Suprapubic skin (tissue), 3 donors: Measurements from ENCODE around the gene CGB5.
"Not testable (repeated sequence)": the region's sequence is repeated elsewhere in the genome, so short reads cannot be mapped to it uniquely, and the experiment has no call there.

ENCODE experiments used
- POLR2A ChIP-seq, 2 donors: fragments of 450-650 bp; IDR thresholded peaks; one replicate each; pipeline ENCODE4 v1.6.1; 2017; ENCODE audit warnings: antibody characterized with exemption in 2 of 2, mild to moderate bottlenecking in 2 of 2, moderate library complexity in 2 of 2
- TF ChIP-seq, protein P1 (sequence below), 2 donors: fragments of 200-600 bp in 1 of 2; fragments of 450-650 bp in 1 of 2; sonication (generic) in 1 of 2; IDR thresholded peaks; one replicate each; pipeline ENCODE4 v1.5.1; 2016 to 2019; ENCODE audit warnings: antibody characterized with exemption in 2 of 2, mild to moderate bottlenecking in 1 of 2, moderate library complexity in 1 of 2

- TF ChIP-seq, protein P1, sequence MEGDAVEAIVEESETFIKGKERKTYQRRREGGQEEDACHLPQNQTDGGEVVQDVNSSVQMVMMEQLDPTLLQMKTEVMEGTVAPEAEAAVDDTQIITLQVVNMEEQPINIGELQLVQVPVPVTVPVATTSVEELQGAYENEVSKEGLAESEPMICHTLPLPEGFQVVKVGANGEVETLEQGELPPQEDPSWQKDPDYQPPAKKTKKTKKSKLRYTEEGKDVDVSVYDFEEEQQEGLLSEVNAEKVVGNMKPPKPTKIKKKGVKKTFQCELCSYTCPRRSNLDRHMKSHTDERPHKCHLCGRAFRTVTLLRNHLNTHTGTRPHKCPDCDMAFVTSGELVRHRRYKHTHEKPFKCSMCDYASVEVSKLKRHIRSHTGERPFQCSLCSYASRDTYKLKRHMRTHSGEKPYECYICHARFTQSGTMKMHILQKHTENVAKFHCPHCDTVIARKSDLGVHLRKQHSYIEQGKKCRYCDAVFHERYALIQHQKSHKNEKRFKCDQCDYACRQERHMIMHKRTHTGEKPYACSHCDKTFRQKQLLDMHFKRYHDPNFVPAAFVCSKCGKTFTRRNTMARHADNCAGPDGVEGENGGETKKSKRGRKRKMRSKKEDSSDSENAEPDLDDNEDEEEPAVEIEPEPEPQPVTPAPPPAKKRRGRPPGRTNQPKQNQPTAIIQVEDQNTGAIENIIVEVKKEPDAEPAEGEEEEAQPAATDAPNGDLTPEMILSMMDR (IDR thresholded peaks at IDR 0.05), result not testable (repeated sequence)
- not testable (repeated sequence) for TF ChIP-seq POLR2A (IDR thresholded peaks at IDR 0.05)
Measured at GRCh38 chr19:49024233-49024632, 19.4 kb upstream of the CGB5 start, which contains the start of gene CGB3.
